Progenitor cell of endocrine pancreas (in vitro differentiated cells): ENCODE results near the gene PAPOLG. TPM values are rescaled to one million over a fixed set of nuclear protein-coding genes. Genes with fewer than 3 reads are reported as not detected.

Source experiments
- DNase-seq: peaks from one replicate; pipeline ENCODE4 v3.0.0; 2021; ENCODE audit warnings: low spot score; ENCODE audit not compliant: unreplicated experiment
- H3K27ac Mint-ChIP-seq: 2 replicates; pipeline ENCODE4 v1.8.0; 2021; ENCODE audit warnings: mild to moderate bottlenecking, moderate library complexity, mixed read lengths
- H3K27me3 Mint-ChIP-seq: 2 replicates; pipeline ENCODE4 v1.8.0; 2021; ENCODE audit warnings: mixed read lengths
- H3K36me3 Mint-ChIP-seq: 2 replicates; pipeline ENCODE4 v1.8.0; 2022; ENCODE audit warnings: mixed read lengths; ENCODE audit not compliant: insufficient read depth
- H3K4me1 Mint-ChIP-seq: 2 replicates; pipeline ENCODE4 v1.8.0; 2021; ENCODE audit warnings: low read depth, mixed read lengths
- H3K4me3 Mint-ChIP-seq: 2 replicates; pipeline ENCODE4 v1.8.0; 2021; ENCODE audit warnings: low read depth, mild to moderate bottlenecking, moderate library complexity, mixed read lengths
- H3K9me3 Mint-ChIP-seq: 2 replicates; pipeline ENCODE4 v1.8.0; 2021; ENCODE audit warnings: low read depth, mixed read lengths
- total RNA-seq: library from RNA; stranded (reverse); gene quantifications from 2 replicates; pipeline ENCODE4 v1.2.1, GENCODE V29; 2021
- TF ChIP-seq, protein P1 (sequence below): fragments of 200-600 bp; sonication (generic); IDR thresholded peaks from one replicate; pipeline ENCODE4 v1.5.0; 2021; ENCODE audit warnings: antibody characterized with exemption, mild to moderate bottlenecking; ENCODE audit not compliant: unreplicated experiment

The PAPOLG gene
- total RNA-seq, 1 donor from 2014 or later, result 31.8 TPM

- H3K9me3 Mint-ChIP-seq, result no peaks in the 10 kb centered on the region
- H3K27me3 Mint-ChIP-seq, result no peaks in the 10 kb centered on the region
- TF ChIP-seq, protein P1, sequence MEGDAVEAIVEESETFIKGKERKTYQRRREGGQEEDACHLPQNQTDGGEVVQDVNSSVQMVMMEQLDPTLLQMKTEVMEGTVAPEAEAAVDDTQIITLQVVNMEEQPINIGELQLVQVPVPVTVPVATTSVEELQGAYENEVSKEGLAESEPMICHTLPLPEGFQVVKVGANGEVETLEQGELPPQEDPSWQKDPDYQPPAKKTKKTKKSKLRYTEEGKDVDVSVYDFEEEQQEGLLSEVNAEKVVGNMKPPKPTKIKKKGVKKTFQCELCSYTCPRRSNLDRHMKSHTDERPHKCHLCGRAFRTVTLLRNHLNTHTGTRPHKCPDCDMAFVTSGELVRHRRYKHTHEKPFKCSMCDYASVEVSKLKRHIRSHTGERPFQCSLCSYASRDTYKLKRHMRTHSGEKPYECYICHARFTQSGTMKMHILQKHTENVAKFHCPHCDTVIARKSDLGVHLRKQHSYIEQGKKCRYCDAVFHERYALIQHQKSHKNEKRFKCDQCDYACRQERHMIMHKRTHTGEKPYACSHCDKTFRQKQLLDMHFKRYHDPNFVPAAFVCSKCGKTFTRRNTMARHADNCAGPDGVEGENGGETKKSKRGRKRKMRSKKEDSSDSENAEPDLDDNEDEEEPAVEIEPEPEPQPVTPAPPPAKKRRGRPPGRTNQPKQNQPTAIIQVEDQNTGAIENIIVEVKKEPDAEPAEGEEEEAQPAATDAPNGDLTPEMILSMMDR, result no peak
- H3K4me3 Mint-ChIP-seq, result no peak overlapping the region
- peaks cover 39% of the 10 kb centered on the region for H3K36me3 Mint-ChIP-seq
- no peak for DNase-seq
- no peak overlapping the region for H3K27ac Mint-ChIP-seq
- H3K4me1 Mint-ChIP-seq, result peaks cover 3% of the 10 kb centered on the region
Observed at GRCh38 chr2:60771508-60771907, 15.4 kb downstream of the PAPOLG start.

- H3K4me3 Mint-ChIP-seq, result no peak overlapping the region
- H3K9me3 Mint-ChIP-seq, result no peaks in the 10 kb centered on the region
- no peak overlapping the region for H3K27ac Mint-ChIP-seq
- DNase-seq, result no peak
- TF ChIP-seq, protein P1, result no peak
- peaks cover 47% of the 10 kb centered on the region for H3K36me3 Mint-ChIP-seq
- H3K4me1 Mint-ChIP-seq, result peaks cover 14% of the 10 kb centered on the region
- H3K27me3 Mint-ChIP-seq, result no peaks in the 10 kb centered on the region
Observed at GRCh38 chr2:60775048-60775639, 19.1 kb downstream of the PAPOLG start.

- TF ChIP-seq, protein P1, result no peak
- no peak for DNase-seq
- H3K27me3 Mint-ChIP-seq, result no peaks in the 10 kb centered on the region
Observed at GRCh38 chr2:60778352-60778751, 22.3 kb downstream of the PAPOLG start.

GRCh38 chr2:60779426-60779825, 23.4 kb downstream of the PAPOLG start:
- H3K27me3 Mint-ChIP-seq, result no peaks in the 10 kb centered on the region
- H3K4me3 Mint-ChIP-seq, result no peak overlapping the region
- no peaks in the 10 kb centered on the region for H3K9me3 Mint-ChIP-seq
- H3K27ac Mint-ChIP-seq, result no peak overlapping the region
- TF ChIP-seq, protein P1, result no peak
- peaks cover 14% of the 10 kb centered on the region for H3K4me1 Mint-ChIP-seq
- peaks cover 42% of the 10 kb centered on the region for H3K36me3 Mint-ChIP-seq
- no peak for DNase-seq

More at GRCh38 chr2:60778352-60778751, 22.3 kb downstream of the PAPOLG start:
- H3K9me3 Mint-ChIP-seq, result no peaks in the 10 kb centered on the region
- H3K27ac Mint-ChIP-seq, result no peak overlapping the region
- no peak overlapping the region for H3K4me3 Mint-ChIP-seq
- peaks cover 14% of the 10 kb centered on the region for H3K4me1 Mint-ChIP-seq
- H3K36me3 Mint-ChIP-seq, result peaks cover 42% of the 10 kb centered on the region

GRCh38 chr2:60780721-60781120, 24.7 kb downstream of the PAPOLG start:
- Mint-ChIP-seq H3K27me3 (no peaks in the 10 kb centered on the region), H3K36me3 (peaks cover 40% of the 10 kb centered on the region), H3K4me1 (peaks cover 14% of the 10 kb centered on the region), H3K9me3 (no peaks in the 10 kb centered on the region), H3K27ac (no peak overlapping the region), H3K4me3 (no peak overlapping the region)
- DNase-seq, result no peak
- TF ChIP-seq, protein P1, result no peak
